ENCODE results near the gene BIRC7. TPM values are rescaled to one million over a fixed set of nuclear protein-coding genes. Genes with fewer than 3 reads are reported as not detected.

BIRC7 gene
- total and polyA plus RNA-seq, 2 of the 4 experiments (the other 2 are of a cell fraction), result not detected

DNA sequence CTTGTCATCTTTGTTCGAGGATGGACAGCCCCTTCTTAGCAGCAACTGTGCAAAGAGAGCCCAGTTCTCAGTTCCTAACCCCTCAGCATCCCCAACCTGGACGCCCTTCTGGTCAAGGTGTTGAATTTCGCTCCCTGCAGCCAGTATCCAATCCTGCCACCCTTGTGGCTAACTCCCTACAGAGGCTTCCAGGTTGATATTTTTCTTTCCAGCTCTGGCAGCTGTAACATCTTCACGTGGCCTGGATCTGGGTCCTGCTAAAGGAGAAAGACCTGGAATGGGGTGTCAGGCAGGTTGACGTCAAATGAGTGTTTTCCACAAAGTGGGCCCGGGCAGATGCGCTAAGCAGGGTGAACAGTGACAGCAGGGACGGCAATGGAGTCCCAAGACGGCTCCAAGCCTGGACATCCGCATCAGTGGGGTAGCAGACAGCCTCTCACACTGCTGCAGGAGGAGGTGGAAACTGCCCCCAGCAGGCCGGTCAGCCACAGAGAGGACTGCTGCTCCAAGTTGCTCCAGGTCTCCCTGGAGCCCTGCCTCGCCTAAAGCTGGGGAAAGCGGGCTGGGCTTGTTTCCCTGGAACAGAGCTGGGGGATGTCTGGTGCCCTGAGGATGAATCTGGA lies 18.7 kb upstream of the BIRC7 start:
- peak overlapping the region; percentile 71 for H3K9ac ChIP-seq (ENCODE audit: low read depth, low read length)
- no peak overlapping the region for H3K56ac ChIP-seq (ENCODE audit: extremely low read depth, insufficient read depth, low read length)
- peaks cover 22% of the 10 kb centered on the region for H3K27me3 ChIP-seq (ENCODE audit: control insufficient read depth, insufficient read depth, low read length)
- TF ChIP-seq FOS (IDR thresholded peaks at IDR 0.05; ENCODE audit: low read depth, low read length) (no peak), MXI1 (IDR thresholded peaks at IDR 0.05; ENCODE audit: borderline replicate concordance, low read depth, low read length) (no peak), RFX5 (IDR thresholded peaks at IDR 0.05; ENCODE audit: low read depth, low read length) (no peak), MAZ (IDR thresholded peaks at IDR 0.05; ENCODE audit: borderline replicate concordance, low read depth, low read length) (no peak), CHD1 (IDR thresholded peaks at IDR 0.05; ENCODE audit: low read depth, low read length) (no peak), SMC3 (IDR thresholded peaks at IDR 0.05; ENCODE audit: low read depth, low read length) (no peak), RAD21 (IDR thresholded peaks at IDR 0.05; ENCODE audit: low read length) (no peak)
- TF ChIP-seq, protein P1, sequence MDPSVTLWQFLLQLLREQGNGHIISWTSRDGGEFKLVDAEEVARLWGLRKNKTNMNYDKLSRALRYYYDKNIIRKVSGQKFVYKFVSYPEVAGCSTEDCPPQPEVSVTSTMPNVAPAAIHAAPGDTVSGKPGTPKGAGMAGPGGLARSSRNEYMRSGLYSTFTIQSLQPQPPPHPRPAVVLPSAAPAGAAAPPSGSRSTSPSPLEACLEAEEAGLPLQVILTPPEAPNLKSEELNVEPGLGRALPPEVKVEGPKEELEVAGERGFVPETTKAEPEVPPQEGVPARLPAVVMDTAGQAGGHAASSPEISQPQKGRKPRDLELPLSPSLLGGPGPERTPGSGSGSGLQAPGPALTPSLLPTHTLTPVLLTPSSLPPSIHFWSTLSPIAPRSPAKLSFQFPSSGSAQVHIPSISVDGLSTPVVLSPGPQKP (IDR thresholded peaks at IDR 0.05; ENCODE audit: borderline replicate concordance, low read depth, low read length), result no peak
- TF ChIP-seq, protein P2, sequence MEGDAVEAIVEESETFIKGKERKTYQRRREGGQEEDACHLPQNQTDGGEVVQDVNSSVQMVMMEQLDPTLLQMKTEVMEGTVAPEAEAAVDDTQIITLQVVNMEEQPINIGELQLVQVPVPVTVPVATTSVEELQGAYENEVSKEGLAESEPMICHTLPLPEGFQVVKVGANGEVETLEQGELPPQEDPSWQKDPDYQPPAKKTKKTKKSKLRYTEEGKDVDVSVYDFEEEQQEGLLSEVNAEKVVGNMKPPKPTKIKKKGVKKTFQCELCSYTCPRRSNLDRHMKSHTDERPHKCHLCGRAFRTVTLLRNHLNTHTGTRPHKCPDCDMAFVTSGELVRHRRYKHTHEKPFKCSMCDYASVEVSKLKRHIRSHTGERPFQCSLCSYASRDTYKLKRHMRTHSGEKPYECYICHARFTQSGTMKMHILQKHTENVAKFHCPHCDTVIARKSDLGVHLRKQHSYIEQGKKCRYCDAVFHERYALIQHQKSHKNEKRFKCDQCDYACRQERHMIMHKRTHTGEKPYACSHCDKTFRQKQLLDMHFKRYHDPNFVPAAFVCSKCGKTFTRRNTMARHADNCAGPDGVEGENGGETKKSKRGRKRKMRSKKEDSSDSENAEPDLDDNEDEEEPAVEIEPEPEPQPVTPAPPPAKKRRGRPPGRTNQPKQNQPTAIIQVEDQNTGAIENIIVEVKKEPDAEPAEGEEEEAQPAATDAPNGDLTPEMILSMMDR (conservative IDR thresholded peaks at IDR 0.05; ENCODE audit: low read depth, low read length), result no peak
- no peak for DNase-seq
- intact Hi-C loops (cut with micrococcal nuclease), result loop anchor here (5.0 kb wide), 1 partner anchor 55 kb away; the partner anchor contains the start of gene ARFGAP1
- no peak overlapping the region for H2BK20ac ChIP-seq (ENCODE audit: low read depth, low read length)
- no peak overlapping the region for H3K14ac ChIP-seq (replicated peaks; ENCODE audit: low read depth, low read length)
- WGBS, 2 experiments (ENCODE audit: extremely low coverage in 2 of 2, insufficient read length in 1 of 2), result 70% methylated on average over 4 of the region's 13 CpGs; no CpG with 5 or more reads in 1 of the 2 experiments
- CTCF ChIA-PET, result no interaction called here
- H3K4ac ChIP-seq (ENCODE audit: low read depth, low read length), result peak overlapping the region; percentile 58
- peaks cover 14% of the 10 kb centered on the region for H3K36me3 ChIP-seq (ENCODE audit: control insufficient read depth, insufficient read depth, low read length)
- H2AK5ac ChIP-seq (ENCODE audit: low read depth, low read length), result peak overlapping the region; percentile 27; the same call in 1 of the 2 replicates
- no TSS peak for BruUV-seq (replicated peaks)
- peak overlapping the region; percentile 31; the same call in 1 of the 2 replicates for H3K23ac ChIP-seq (ENCODE audit: low read depth, low read length)
- in situ Hi-C loops (cut with MboI; ENCODE audit: low sequenced_read_pairs), result no loop called here
- peak overlapping the region; percentile 0; the same call in 1 of the 2 replicates for H4K91ac ChIP-seq (ENCODE audit: insufficient read depth, low read depth, low read length)
- H3K79me1 ChIP-seq (ENCODE audit: low read depth in 1 of 2, low read length in 2 of 2), result peaks cover 18 to 33% of the 10 kb centered on the region in 2 experiments; a peak in 3 of 4 replicates
- dilution Hi-C loops (cut with HindIII; ENCODE audit: low sequenced_read_pairs, unreplicated experiment), result no loop called here
- H4K8ac ChIP-seq (ENCODE audit: low read depth in 2 of 2, low read length in 2 of 2), result peak overlapping the region; percentile 86 to 96
- H3K9me3 ChIP-seq (ENCODE audit: control insufficient read depth, insufficient read depth, low read length), result no peaks in the 10 kb centered on the region
- H4K20me1 ChIP-seq (ENCODE audit: insufficient read depth, low read length), result peaks cover 33% of the 10 kb centered on the region
- POLR2A ChIA-PET (ENCODE audit: unreplicated experiment), result no interaction called here
- peak overlapping the region; percentile 70 for H2AK9ac ChIP-seq (replicated peaks; ENCODE audit: low read depth, low read length, poor library complexity)
- no peak overlapping the region for H3K18ac ChIP-seq (ENCODE audit: low read depth, low read length)
- no peak overlapping the region for H3K27ac ChIP-seq (ENCODE audit: insufficient read depth, low read length)
- ATAC-seq (ENCODE audit: low read depth), result no peak
- peaks cover 6% of the 10 kb centered on the region; the same call in 1 of the 2 replicates for H3K9me1 ChIP-seq (ENCODE audit: insufficient read depth, low read length)
- no peak overlapping the region for H2BK15ac ChIP-seq (ENCODE audit: low read depth, low read length)
- H2BK5ac ChIP-seq (ENCODE audit: low read depth, low read length, poor library complexity, severe bottlenecking), result no peak overlapping the region
- peaks cover 6% of the 10 kb centered on the region for H3K4me1 ChIP-seq (ENCODE audit: control insufficient read depth, insufficient read depth, low read length)
- H3K4me2 ChIP-seq (ENCODE audit: low read depth, low read length), result peak overlapping the region; percentile 93
- H4K5ac ChIP-seq (ENCODE audit: low read depth, low read length), result peak overlapping the region; percentile 93; the same call in 1 of the 2 replicates
- peak overlapping the region; percentile 66; the same call in 1 of the 2 replicates for H3K4me3 ChIP-seq (ENCODE audit: insufficient read depth, low read depth, low read length)
- H2BK120ac ChIP-seq (ENCODE audit: low read depth, low read length), result peak overlapping the region; percentile 64; the same call in 1 of the 2 replicates
- peak overlapping the region; percentile 99 for H2AFZ ChIP-seq (replicated peaks; ENCODE audit: low read length, poor library complexity)

All from IMR-90 (cell line).